B cell (primary cell): ENCODE data around the gene THUMPD3. TPM values are rescaled to one million over a fixed set of nuclear protein-coding genes. Genes with fewer than 3 reads are reported as not detected.

Source experiments
- ATAC-seq: fragments of 200-7000 bp; cut with Tn5 transposase; one replicate; pipeline ENCODE4 v1.10.0; 2021; ENCODE audit warnings: low read depth, mild to moderate bottlenecking, moderate number of reproducible peaks, moderate library complexity
- CTCF ChIA-PET: fragments of 350-600 bp; sonication (Branson Sonifier 250); formaldehyde crosslinking; loops from one replicate; lab custom pipeline; 2021; ENCODE audit warnings: antibody characterized with exemption, inconsistent platforms; lab: Charles Lee
- POLR2A ChIA-PET: fragments of 350-600 bp; sonication (Branson Sonifier 250); formaldehyde crosslinking; loops from one replicate; lab custom pipeline; 2021; ENCODE audit warnings: antibody characterized with exemption; lab: Charles Lee
- DNase-seq: peaks from one replicate; pipeline ENCODE4 v3.0.0; 2013
- H2AFZ ChIP-seq: 2 replicates; pipeline ENCODE4 v1.6.1; 2012; ENCODE audit warnings: mild to moderate bottlenecking, low read depth, low read length; ENCODE audit not compliant: insufficient read depth, poor library complexity, severe bottlenecking
- H3K27ac ChIP-seq, 2 donors: 1 replicate in 1 of 2; 2 replicates in 1 of 2; pipeline ENCODE4 v1.5.1; 2012 to 2013; ENCODE audit warnings: low read length in 2 of 2, mild to moderate bottlenecking in 2 of 2, moderate library complexity in 1 of 2
- H3K27me3 ChIP-seq, 4 experiments: fragments of 200-600 bp in 1 of 4; sonication (generic) in 1 of 4; replicated peaks in 1 of 4; 1 replicate in 2 of 4; 2 replicates in 2 of 4; pipeline versions ENCODE4 v1.6.1 to v1.7.0; 2013 to 2016; ENCODE audit warnings: low read length in 3 of 4, mild to moderate bottlenecking in 2 of 4, mixed read lengths in 1 of 4, moderate library complexity in 1 of 4; ENCODE audit not compliant: insufficient read depth in 4 of 4, control insufficient read depth in 3 of 4; ENCODE audit errors: control extremely low read depth in 1 of 4
- H3K36me3 ChIP-seq, 2 experiments: replicated peaks in 1 of 2; 1 replicate in 1 of 2; 2 replicates in 1 of 2; pipeline versions ENCODE4 v1.6.1 to v1.7.1; 2013; ENCODE audit warnings: low read length in 1 of 2; ENCODE audit not compliant: insufficient read depth in 2 of 2, control insufficient read depth in 1 of 2; ENCODE audit errors: control extremely low read depth in 1 of 2, extremely low read depth in 1 of 2
- H3K4me1 ChIP-seq, 2 donors: fragments of 200-600 bp in 1 of 2; sonication (generic) in 1 of 2; 1 replicate in 1 of 2; 2 replicates in 1 of 2; pipeline versions ENCODE4 v1.5.1 to v1.6.1; 2013 to 2017; ENCODE audit warnings: low read length in 2 of 2; ENCODE audit not compliant: control insufficient read depth in 2 of 2, insufficient read depth in 2 of 2
- H3K4me2 ChIP-seq: replicated peaks from 2 replicates; pipeline ENCODE3; 2012; ENCODE audit warnings: mild to moderate bottlenecking, low read depth, low read length; ENCODE audit not compliant: poor library complexity, severe bottlenecking
- H3K4me3 ChIP-seq, 5 experiments: fragments of 200-600 bp in 1 of 5; sonication (generic) in 1 of 5; 1 replicate in 3 of 5; 2 replicates in 2 of 5; pipeline versions ENCODE4 v1.5.1 to v1.7.0; 2011 to 2016; ENCODE audit warnings: low read length in 4 of 5, mild to moderate bottlenecking in 4 of 5, low read depth in 2 of 5, control low read depth in 1 of 5, moderate library complexity in 1 of 5; ENCODE audit not compliant: insufficient read depth in 1 of 5; ENCODE audit errors: control extremely low read depth in 1 of 5, extremely low read depth in 1 of 5
- H3K79me2 ChIP-seq: fragments of 200-600 bp; sonication (generic); one replicate; pipeline ENCODE4 v1.6.0; 2016; ENCODE audit warnings: low read length; ENCODE audit not compliant: control insufficient read depth, insufficient read depth
- H3K9ac ChIP-seq: fragments of 200-600 bp; sonication (generic); 2 replicates; pipeline ENCODE4 v1.6.1; 2017; ENCODE audit warnings: mild to moderate bottlenecking, low read length, moderate library complexity
- H3K9me3 ChIP-seq, 3 donors: one replicate each; pipeline versions ENCODE4 v1.6.1 to v1.7.1; 2013; ENCODE audit warnings: low read length in 2 of 3; ENCODE audit not compliant: control insufficient read depth in 2 of 3, insufficient read depth in 1 of 3; ENCODE audit errors: control extremely low read depth in 1 of 3
- H4K20me1 ChIP-seq: 2 replicates; pipeline ENCODE4 v1.6.0; 2012; ENCODE audit warnings: mild to moderate bottlenecking, low read length; ENCODE audit not compliant: insufficient read depth, control insufficient read depth, poor library complexity, severe bottlenecking
- H3K27ac Mint-ChIP-seq: one replicate; pipeline ENCODE4 v1.8.0; 2021; ENCODE audit warnings: mixed read lengths
- H3K27me3 Mint-ChIP-seq: one replicate; pipeline ENCODE4 v1.8.0; 2021; ENCODE audit warnings: mixed read lengths
- H3K4me1 Mint-ChIP-seq: one replicate; pipeline ENCODE4 v1.8.0; 2021; ENCODE audit warnings: mixed read lengths
- H3K4me3 Mint-ChIP-seq: one replicate; pipeline ENCODE4 v1.8.0; 2021; ENCODE audit warnings: mixed read lengths
- H3K9me3 Mint-ChIP-seq: one replicate; pipeline ENCODE4 v1.8.0; 2022; ENCODE audit warnings: mixed read lengths; ENCODE audit not compliant: insufficient read depth
- CTCF ChIP-seq: fragments of 200-600 bp; IDR thresholded peaks from one replicate; pipeline ENCODE4 v1.8.0; 2022; ENCODE audit warnings: antibody characterized with exemption, mild to moderate bottlenecking
- EZH2 ChIP-seq: IDR thresholded peaks from 2 replicates; pipeline ENCODE4 v1.6.1; 2012; ENCODE audit warnings: borderline replicate concordance, low read depth, mild to moderate bottlenecking, moderate library complexity, low read length; ENCODE audit not compliant: insufficient read depth, poor library complexity, severe bottlenecking
- WGBS: methylation state at CpG from one replicate; pipeline ENCODE4 v1.1.5; 2013; ENCODE audit warnings: missing lambda C conversion rate; ENCODE audit not compliant: insufficient coverage; 5-methylcytosine and 5-hydroxymethylcytosine counted together
- intact Hi-C: fragments of 100-400 bp; cut with micrococcal nuclease; formaldehyde crosslinking; loops from one replicate; pipeline ENCODE4 v1.10.0; 2022
- polyA plus RNA-seq: library from polyadenylated mRNA; depleted of rRNA; stranded (reverse); fragments of >200 nt; gene quantifications from 2 replicates; pipeline ENCODE4 v1.2.3, GENCODE V29; 2012
- total RNA-seq, 2 donors: library from RNA; stranded (reverse); fragments of 120-200 nt in 1 of 2; gene quantifications; 1 replicate in 1 of 2; 2 replicates in 1 of 2; pipeline versions ENCODE4 v1.2.3 to v1.2.4, GENCODE V29; 2013 to 2022

Gene THUMPD3
- total and polyA plus RNA-seq, 2 donors (not counting 1 experiment from before 2014, with no cell fraction given): 10.1 to 32.1 TPM

GRCh38 chr3:9406856-9407626 is 44.2 kb downstream of the THUMPD3 start:
- ChIA-PET POLR2A (no interaction called here), CTCF (no interaction called here)
- Mint-ChIP-seq H3K4me1 (peaks cover 70% of the 10 kb centered on the region), H3K27ac (peak overlapping the region; percentile 68), H3K4me3 (peak overlapping the region; percentile 63), H3K9me3 (peaks cover 2% of the 10 kb centered on the region), H3K27me3 (no peaks in the 10 kb centered on the region)
- 95% methylated on average over 4 of the region's 7 CpGs for WGBS
- peaks cover 47% of the 10 kb centered on the region for H4K20me1 ChIP-seq
- peak overlapping the region in 1 of 5 experiments; percentile 26 for H3K4me3 ChIP-seq
- no peaks in the 10 kb centered on the region for H3K27me3 ChIP-seq
- H3K4me2 ChIP-seq: peak overlapping the region; percentile 59
- peak overlapping the region in 1 of 2 donors; percentile 48 for H3K27ac ChIP-seq
- H3K4me1 ChIP-seq: peaks cover 51 to 68% of the 10 kb centered on the region in 2 donors
- no peak for TF ChIP-seq CTCF
- TF ChIP-seq EZH2: no peak
- peaks cover 0 to 2% of the 10 kb centered on the region in 2 experiments for H3K36me3 ChIP-seq
- no peaks in the 10 kb centered on the region for H3K9me3 ChIP-seq
- ATAC-seq (peak; percentile 66), DNase-seq (peak; percentile 36)
- intact Hi-C loops: no loop called here
- H3K9ac ChIP-seq: peak overlapping the region; percentile 21
- peaks cover 97% of the 10 kb centered on the region for H3K79me2 ChIP-seq
- no peak overlapping the region for H2AFZ ChIP-seq

GRCh38 chr3:9408061-9408460 is 45.2 kb downstream of the THUMPD3 start:
- POLR2A ChIA-PET: no interaction called here

More at GRCh38 chr3:9408061-9408460, 45.2 kb downstream of the THUMPD3 start:
- intact Hi-C loops: no loop called here
- DNase-seq (no peak), ATAC-seq (no peak)
- Mint-ChIP-seq H3K27ac (no peak overlapping the region), H3K4me1 (peaks cover 67% of the 10 kb centered on the region), H3K4me3 (no peak overlapping the region), H3K9me3 (peaks cover 2% of the 10 kb centered on the region), H3K27me3 (no peaks in the 10 kb centered on the region)
- CTCF ChIA-PET: no interaction called here
- Histone ChIP-seq H4K20me1 (peaks cover 48% of the 10 kb centered on the region), H3K36me3 (peaks cover 0 to 2% of the 10 kb centered on the region in 2 experiments), H3K9ac (no peak overlapping the region), H3K9me3 (no peaks in the 10 kb centered on the region), H3K27ac (peak overlapping the region in 1 of 2 donors; percentile 48), H2AFZ (no peak overlapping the region), H3K4me3 (no peak overlapping the region), H3K27me3 (no peaks in the 10 kb centered on the region), H3K79me2 (peaks cover 97% of the 10 kb centered on the region), H3K4me1 (peaks cover 41 to 59% of the 10 kb centered on the region in 2 donors), H3K4me2 (no peak overlapping the region)
- no CpG with 5 or more reads among the region's 6 CpGs for WGBS
- TF ChIP-seq EZH2 (no peak), CTCF (no peak)
